ENCODE results near the gene CLEC11A.

- no peak for TF ChIP-seq CTCF (IDR thresholded peaks at IDR 0.05; ENCODE audit: low read depth, low read length)
- TF ChIP-seq POLR2A (IDR thresholded peaks at IDR 0.05; ENCODE audit: extremely low read depth, insufficient read length): no peak
- no peak for TF ChIP-seq MYC (IDR thresholded peaks at IDR 0.05; ENCODE audit: low read depth, low read length)
These were observed 1.6 kb upstream of the CLEC11A start for GRCh38 chr19:50721441-50722137.
